GM12875 (cell line): ENCODE measurements around the gene RNF151.

Source experiments
- H3K4me3 ChIP-seq: one replicate; pipeline ENCODE4 v1.5.1; 2011; ENCODE audit warnings: low read depth, low read length, control low read depth
- TF ChIP-seq, protein P1 (sequence below): IDR thresholded peaks from 2 replicates; pipeline ENCODE4 v1.5.1; 2011; ENCODE audit warnings: low read depth, mild to moderate bottlenecking, control low read depth, inconsistent platforms, low read length, moderate library complexity, borderline replicate concordance; ENCODE audit not compliant: insufficient read depth

The RNF151 gene

DNA sequence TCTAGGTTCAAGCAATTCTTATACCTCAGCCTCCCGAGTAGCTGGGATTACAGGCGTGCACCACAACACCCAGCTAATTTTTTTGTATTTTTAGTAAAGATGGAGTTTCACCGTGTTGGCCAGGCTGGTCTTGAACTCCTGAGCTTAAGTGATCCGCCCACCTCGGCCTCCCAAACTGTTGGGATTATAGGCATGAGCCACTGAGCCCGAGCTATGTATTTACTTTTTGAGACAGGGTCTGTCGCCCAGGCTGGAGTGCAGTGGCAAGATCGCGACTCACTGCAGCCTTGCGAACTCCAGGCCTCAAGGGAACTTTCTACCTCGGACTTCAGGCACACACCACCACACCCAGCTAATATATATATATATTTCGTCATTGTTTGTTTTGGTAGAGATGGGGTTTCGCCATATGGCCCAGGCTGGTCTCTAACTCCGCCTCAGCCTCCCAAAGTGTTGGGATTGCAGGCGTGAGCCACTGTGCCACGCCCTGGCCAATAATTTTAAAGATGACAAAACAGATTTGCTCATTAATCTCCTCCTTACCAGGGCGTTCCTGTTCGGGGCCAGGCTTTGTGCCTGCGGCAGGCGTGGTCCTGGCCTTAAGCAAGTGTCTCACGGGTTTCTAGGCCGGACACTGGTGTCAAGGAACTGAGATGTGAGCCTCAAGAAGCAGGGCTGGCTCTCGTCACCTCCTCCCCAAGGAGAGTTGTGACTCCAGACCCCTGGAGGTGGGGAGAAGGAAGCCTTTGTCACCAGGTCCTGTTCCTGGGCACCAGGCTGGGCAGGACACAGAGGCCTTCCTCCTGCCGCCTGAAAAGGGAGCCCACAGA lies 48.7 kb downstream of the RNF151 start:
- TF ChIP-seq, protein P1, sequence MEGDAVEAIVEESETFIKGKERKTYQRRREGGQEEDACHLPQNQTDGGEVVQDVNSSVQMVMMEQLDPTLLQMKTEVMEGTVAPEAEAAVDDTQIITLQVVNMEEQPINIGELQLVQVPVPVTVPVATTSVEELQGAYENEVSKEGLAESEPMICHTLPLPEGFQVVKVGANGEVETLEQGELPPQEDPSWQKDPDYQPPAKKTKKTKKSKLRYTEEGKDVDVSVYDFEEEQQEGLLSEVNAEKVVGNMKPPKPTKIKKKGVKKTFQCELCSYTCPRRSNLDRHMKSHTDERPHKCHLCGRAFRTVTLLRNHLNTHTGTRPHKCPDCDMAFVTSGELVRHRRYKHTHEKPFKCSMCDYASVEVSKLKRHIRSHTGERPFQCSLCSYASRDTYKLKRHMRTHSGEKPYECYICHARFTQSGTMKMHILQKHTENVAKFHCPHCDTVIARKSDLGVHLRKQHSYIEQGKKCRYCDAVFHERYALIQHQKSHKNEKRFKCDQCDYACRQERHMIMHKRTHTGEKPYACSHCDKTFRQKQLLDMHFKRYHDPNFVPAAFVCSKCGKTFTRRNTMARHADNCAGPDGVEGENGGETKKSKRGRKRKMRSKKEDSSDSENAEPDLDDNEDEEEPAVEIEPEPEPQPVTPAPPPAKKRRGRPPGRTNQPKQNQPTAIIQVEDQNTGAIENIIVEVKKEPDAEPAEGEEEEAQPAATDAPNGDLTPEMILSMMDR: no peak
- H3K4me3 ChIP-seq: no peak overlapping the region

DNA sequence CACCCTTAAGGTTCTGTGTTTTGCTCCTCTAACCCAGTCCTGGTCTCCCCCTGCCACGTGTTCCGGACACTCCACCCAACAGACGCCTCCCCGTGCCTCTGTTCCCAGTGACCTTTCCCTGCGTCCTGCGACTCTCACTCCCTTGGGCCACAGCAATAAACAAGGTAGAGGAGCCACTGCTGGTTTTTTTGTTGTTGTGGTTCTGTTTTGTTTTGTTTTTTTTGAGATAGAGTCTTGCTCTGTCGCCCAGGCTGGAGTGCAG lies 49.2 kb downstream of the RNF151 start:
- H3K4me3 ChIP-seq: no peak overlapping the region
- TF ChIP-seq, protein P1: no peak

DNA sequence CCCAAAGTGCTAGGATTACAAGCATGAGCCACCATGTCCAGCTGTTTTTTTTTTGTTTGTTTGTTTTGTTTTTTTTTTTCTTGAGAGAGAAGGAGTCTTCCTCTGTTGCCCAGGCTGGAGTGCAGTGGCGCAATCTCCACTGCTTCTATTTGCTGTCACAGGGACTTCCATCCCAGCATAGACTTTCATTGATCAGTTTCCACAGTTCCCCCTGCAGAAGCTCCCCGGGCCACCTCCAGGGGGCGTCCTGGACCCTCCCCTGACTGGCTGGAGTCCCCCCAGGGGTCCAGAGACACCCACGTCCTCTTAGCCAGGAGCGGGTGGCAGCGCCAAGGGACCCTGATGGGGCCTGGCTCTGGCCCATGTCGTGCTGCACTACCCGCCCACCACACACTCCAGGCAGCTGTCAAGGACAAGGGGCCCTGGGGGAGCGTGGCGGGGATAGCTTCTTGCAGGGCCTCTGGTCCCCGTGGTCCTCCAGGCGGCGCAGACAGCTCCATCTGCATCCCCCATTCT lies 49.8 kb downstream of the RNF151 start:
- TF ChIP-seq, protein P1: peak; percentile 65
- no peak overlapping the region for H3K4me3 ChIP-seq
